KOPT-K1 (cell line): Measurements from ENCODE around the gene COPZ2.
A peak's percentile ranks its signal among the peaks of the same experiment; 100 is the strongest.
"Not testable (repeated sequence)": the region's sequence is repeated elsewhere in the genome, so short reads cannot be mapped to it uniquely, and the experiment has no call there.

ENCODE experiments used
- H3K27ac ChIP-seq: fragments of 200-600 bp; sonication (generic); 2 replicates; pipeline ENCODE4 v1.5.1; 2016; ENCODE audit warnings: antibody characterized with exemption, mild to moderate bottlenecking, low read depth, low read length; ENCODE audit not compliant: poor library complexity, severe bottlenecking
- H3K36me3 ChIP-seq: fragments of 200-600 bp; sonication (generic); 2 replicates; pipeline ENCODE4 v1.5.1; 2017; ENCODE audit warnings: antibody characterized with exemption, mild to moderate bottlenecking, low read length, moderate library complexity; ENCODE audit not compliant: insufficient read depth
- H3K9me3 ChIP-seq: fragments of 200-600 bp; sonication (generic); 2 replicates; pipeline ENCODE4 v1.5.1; 2017; ENCODE audit warnings: antibody characterized with exemption, low read length, mild to moderate bottlenecking; ENCODE audit not compliant: insufficient read depth, poor library complexity, severe bottlenecking

Gene COPZ2

GRCh38 chr17:47995241-47995935 is 42.2 kb downstream of the COPZ2 start:
- no peaks in the 10 kb centered on the region for H3K36me3 ChIP-seq
- no peaks in the 10 kb centered on the region for H3K9me3 ChIP-seq
- no peak overlapping the region for H3K27ac ChIP-seq

- no peaks in the 10 kb centered on the region for H3K9me3 ChIP-seq
Measured at GRCh38 chr17:47994724-47995123, 42.9 kb downstream of the COPZ2 start.

GRCh38 chr17:47993964-47994363 is 43.6 kb downstream of the COPZ2 start:
- Histone ChIP-seq H3K36me3 (no peaks in the 10 kb centered on the region), H3K27ac (no peak overlapping the region), H3K9me3 (no peaks in the 10 kb centered on the region)

More at GRCh38 chr17:47994724-47995123, 42.9 kb downstream of the COPZ2 start:
- Histone ChIP-seq H3K36me3 (no peaks in the 10 kb centered on the region), H3K27ac (no peak overlapping the region)

- H3K9me3 ChIP-seq, result no peaks in the 10 kb centered on the region
- H3K36me3 ChIP-seq, result no peaks in the 10 kb centered on the region
- no peak overlapping the region for H3K27ac ChIP-seq
Measured at GRCh38 chr17:47993031-47993564, 44.5 kb downstream of the COPZ2 start.

- Histone ChIP-seq H3K9me3 (no peaks in the 10 kb centered on the region), H3K36me3 (no peaks in the 10 kb centered on the region), H3K27ac (no peak overlapping the region)
Measured at GRCh38 chr17:47992216-47992615, 45.4 kb downstream of the COPZ2 start.

GRCh38 chr17:47990962-47991731 is 46.5 kb downstream of the COPZ2 start:
- Histone ChIP-seq H3K36me3 (peaks cover 6% of the 10 kb centered on the region; the same call in 1 of the 2 replicates), H3K9me3 (no peaks in the 10 kb centered on the region), H3K27ac (peak overlapping the region; percentile 36)

GRCh38 chr17:47989700-47990099 is 47.9 kb downstream of the COPZ2 start:
- Histone ChIP-seq H3K9me3 (no peaks in the 10 kb centered on the region), H3K36me3 (peaks cover 20% of the 10 kb centered on the region), H3K27ac (no peak overlapping the region)

- Histone ChIP-seq H3K27ac (no peak overlapping the region), H3K9me3 (no peaks in the 10 kb centered on the region), H3K36me3 (peaks cover 25% of the 10 kb centered on the region)
Measured at GRCh38 chr17:47989159-47989558, 48.4 kb downstream of the COPZ2 start.

- H3K27ac ChIP-seq, H3K9me3 ChIP-seq: not testable (repeated sequence)
- peaks cover 33% of the 10 kb centered on the region for H3K36me3 ChIP-seq
Measured at GRCh38 chr17:47988445-47988844, 49.2 kb downstream of the COPZ2 start.

GRCh38 chr17:47987240-47987835 is 50.3 kb downstream of the COPZ2 start:
- H3K9me3 ChIP-seq, result no peaks in the 10 kb centered on the region
- H3K27ac ChIP-seq, result no peak overlapping the region
- H3K36me3 ChIP-seq, result peaks cover 44% of the 10 kb centered on the region

- Histone ChIP-seq H3K36me3 (peaks cover 52% of the 10 kb centered on the region), H3K9me3 (no peaks in the 10 kb centered on the region), H3K27ac (no peak overlapping the region)
Measured at GRCh38 chr17:47986520-47986919, 51.1 kb downstream of the COPZ2 start.

GRCh38 chr17:47983492-47984223 is 53.9 kb downstream of the COPZ2 start:
- peaks cover 80% of the 10 kb centered on the region for H3K36me3 ChIP-seq
- peak overlapping the region; percentile 5 for H3K27ac ChIP-seq
- no peaks in the 10 kb centered on the region for H3K9me3 ChIP-seq

GRCh38 chr17:47982645-47983390 is 54.8 kb downstream of the COPZ2 start:
- Histone ChIP-seq H3K27ac (peak overlapping the region; percentile 5), H3K9me3 (no peaks in the 10 kb centered on the region), H3K36me3 (peaks cover 89% of the 10 kb centered on the region)

- Histone ChIP-seq H3K27ac (peak overlapping the region; percentile 46), H3K36me3 (peaks cover 95% of the 10 kb centered on the region), H3K9me3 (no peaks in the 10 kb centered on the region)
Measured at GRCh38 chr17:47982091-47982617, 55.4 kb downstream of the COPZ2 start.
